Glomerular visceral epithelial cell (primary cell): ENCODE results near the gene SLC16A11.
"Not testable (repeated sequence)": the region's sequence is repeated elsewhere in the genome, so short reads cannot be mapped to it uniquely, and the experiment has no call there.

ENCODE experiments used
- DNase-seq: peaks from one replicate; pipeline ENCODE4 v3.0.0-alpha.2; 2016; ENCODE audit errors: extremely low spot score

The SLC16A11 gene, protein sequence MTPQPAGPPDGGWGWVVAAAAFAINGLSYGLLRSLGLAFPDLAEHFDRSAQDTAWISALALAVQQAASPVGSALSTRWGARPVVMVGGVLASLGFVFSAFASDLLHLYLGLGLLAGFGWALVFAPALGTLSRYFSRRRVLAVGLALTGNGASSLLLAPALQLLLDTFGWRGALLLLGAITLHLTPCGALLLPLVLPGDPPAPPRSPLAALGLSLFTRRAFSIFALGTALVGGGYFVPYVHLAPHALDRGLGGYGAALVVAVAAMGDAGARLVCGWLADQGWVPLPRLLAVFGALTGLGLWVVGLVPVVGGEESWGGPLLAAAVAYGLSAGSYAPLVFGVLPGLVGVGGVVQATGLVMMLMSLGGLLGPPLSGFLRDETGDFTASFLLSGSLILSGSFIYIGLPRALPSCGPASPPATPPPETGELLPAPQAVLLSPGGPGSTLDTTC

DNA sequence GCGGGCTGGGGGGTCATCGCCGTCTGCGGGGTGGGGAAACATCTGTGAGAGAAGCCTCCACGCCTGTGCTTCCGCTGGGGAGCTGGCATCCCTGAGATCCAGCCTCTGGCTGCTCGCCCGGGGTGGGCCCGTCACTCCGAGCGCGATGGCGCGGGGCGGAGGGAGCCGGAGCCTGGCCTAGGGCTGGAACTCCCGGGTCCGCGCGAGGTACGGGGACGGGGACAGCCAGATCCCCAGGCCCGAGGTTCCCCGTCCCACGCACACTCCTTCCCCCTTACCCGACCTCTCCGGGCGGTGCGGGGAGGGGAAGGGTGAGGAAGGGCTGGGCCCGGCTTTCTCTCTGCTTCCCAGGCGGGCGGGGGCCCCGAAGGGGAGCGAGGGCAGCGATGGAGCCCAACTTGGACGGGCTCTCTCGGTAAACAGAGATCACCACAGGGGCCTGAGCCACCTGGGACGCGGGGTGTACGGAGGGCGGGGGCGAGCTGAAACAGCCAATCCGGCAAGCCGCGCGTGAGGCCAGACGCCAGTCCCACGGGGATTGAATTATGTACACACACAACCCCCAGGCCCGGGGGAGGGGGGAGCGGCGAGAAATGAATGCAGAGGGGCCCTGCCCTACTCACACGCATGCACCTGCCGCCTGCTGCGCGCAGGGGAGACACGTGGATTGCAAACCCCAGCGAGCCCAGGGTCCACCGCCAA is at the start of gene SLC16A11:
SLC16A11 (minus strand) TSS at position 596 of the 702 bp plus-strand sequence; CDS start at position 17, 579 bp downstream.
- no peak for DNase-seq

DNA sequence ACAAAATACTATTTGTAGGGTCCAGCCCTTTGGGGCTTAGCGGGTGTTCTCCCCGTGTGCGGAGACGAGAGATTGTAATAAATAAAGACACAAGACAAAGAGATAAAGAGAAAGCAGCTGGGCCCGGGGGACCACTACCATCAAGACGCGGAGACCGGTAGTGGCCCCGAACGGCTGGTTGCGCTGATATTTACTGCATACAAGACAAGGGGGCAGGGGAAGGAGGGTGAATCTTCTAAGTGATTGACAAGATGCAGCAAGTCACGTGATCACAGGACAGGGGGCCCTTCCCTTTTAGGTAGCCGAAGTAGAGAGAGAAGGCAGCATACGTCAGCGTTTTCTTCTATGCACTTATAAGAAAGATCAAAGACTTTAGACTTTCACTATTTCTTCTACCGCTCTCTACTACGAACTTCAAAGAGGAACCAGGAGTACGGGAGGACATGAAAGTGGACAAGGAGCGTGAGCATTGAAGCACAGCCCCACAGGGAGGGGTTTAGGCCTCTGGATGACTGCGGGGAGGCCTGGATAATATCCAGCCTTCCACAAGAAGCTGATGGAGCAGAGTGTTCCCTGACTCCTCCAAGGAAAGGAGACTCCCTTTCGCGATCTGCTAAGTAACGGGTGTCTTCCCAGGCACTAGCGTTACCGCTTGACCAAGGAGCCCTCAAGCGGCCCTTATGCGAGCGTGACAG is 47.6 kb upstream of the SLC16A11 start:
- not testable (repeated sequence) for DNase-seq

DNA sequence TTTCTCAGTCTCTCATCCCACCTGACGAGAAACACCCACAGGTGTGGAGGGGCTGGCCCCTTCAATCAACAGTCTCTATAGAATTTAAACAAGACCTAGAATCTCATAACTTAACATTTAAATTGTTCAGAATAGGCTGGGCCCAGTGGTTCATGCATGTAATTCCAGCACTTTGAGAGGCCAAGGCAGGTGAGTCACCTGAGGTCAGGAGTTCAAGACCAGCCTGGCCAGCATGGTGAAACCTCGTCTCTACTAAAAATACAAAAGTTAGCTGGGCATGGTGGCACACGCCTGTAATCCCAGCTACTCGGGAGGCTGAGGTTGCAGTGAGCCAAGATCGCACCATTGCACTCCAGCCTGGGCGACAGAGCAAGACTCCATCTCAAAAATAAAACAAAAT is 45.7 kb upstream of the SLC16A11 start:
- not testable (repeated sequence) for DNase-seq

DNA sequence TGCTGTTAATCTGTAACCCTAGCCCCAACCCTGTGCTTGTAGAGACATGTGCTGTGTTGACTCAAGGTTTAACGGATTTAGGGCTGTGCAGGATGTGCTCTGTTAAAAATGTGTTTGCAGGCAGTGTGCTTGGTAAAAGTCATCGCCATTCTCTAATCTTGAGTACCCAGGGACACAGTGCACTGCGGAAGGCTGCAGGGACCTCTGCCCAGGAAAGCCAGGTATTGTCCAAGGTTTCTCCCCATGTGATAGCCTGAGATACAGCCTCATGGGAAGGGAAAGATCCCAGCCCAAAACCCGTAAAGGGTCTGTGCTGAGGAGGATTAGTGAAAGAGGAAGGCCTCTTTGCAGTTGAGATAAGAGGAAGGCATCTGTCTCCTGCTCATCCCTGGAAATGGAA is 44.5 kb upstream of the SLC16A11 start:
- DNase-seq = not testable (repeated sequence)

DNA sequence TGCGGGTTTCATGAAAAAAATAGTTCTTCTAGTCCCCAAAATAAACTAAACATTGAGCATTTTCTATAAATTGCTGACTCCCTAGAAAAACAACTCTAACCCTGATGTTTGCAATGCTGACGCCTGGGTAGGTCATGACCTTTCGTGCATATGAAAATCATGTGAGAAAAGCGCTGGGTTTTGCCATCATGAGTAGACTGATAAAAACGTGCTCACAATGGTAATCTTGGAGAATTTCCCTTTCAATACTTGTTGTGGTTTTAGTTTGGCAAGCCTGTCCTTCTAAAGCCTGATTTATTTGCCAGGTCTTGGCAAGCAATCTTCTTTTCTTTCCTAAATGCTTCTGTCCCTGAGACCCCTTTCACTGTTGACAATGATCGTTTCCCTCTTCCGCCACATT is 40.2 kb upstream of the SLC16A11 start:
- DNase-seq = no peak

DNA sequence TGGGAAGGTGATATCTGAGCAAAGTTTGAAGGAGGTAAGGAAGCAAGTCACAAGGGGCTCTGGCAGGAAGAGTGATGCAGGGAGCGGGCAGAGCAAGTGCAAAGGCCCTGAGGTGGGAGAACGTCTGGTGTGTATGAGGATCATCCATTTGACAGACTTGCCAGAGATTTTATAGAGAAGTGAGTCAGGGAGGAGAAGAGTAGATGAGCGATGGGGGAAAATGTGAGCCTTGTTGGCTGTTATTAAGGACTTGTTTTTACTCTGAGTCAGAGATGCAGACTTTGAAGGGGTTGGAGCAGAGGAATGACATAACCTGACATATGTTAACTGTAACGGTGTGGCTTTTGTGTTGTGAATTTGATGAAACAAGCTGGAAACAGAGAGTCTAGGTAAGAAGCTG is 39.7 kb upstream of the SLC16A11 start:
- no peak for DNase-seq

DNA sequence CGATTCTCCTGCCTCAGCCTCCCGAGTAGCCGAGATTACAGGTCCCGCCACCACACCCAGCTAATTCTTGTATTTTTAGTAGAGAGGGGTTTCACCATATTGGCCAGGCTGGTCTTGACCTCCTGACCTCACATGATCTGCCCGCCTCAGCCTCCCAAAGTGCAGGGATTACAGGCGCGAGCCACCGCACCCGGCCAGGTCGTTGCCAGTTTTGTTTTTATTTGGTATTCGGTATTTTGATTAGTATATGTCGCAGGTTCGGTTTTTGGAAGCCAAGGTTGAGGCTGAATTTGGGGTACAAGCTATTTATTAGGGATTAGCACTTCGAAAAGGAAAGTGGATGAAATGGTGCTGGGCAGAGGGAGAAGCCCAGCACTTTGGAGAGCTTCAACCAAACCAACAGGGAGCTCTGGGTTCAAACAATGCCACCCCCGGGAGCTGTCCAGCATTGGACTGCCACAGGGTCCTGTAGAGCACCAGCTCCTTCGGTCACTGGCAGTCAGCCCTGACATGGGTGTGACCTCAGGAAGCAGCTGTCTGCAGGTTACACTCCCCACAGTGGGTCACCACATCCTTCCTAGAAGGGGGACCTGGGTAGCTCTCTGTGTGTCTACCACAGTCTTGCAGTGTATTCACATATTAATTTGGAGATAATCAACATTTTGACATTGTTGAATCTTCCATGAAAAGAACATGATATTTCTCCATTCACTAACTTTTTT is 37.6 kb upstream of the SLC16A11 start:
- no peak for DNase-seq

DNA sequence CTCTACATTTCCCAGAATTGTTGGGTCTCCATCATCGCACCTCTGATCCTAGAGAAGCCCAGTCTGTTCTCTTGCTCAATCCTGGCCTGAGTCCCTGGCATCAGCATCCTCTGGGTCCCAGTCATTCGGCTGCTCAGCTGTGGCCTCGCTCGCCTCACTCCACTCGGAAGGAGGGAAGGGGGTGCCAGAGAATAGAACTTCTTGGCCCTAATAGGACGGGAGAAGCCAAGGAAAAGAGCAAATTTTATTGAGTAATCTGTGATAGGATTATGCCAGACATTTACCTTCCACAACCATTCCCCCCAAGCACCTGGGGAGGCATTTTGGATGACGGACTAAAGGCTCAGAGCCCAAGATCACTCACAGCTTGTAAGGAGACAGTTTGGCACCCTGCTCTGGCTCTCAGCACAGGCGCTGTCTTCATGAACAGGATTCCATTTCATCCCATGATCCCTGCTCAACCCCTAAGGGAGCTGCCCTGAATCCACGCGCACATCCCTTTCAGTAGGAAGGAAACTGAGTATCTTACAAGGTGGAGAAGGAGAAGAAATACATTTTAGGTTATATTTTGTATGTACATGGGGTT is 36.7 kb upstream of the SLC16A11 start:
- no peak for DNase-seq

DNA sequence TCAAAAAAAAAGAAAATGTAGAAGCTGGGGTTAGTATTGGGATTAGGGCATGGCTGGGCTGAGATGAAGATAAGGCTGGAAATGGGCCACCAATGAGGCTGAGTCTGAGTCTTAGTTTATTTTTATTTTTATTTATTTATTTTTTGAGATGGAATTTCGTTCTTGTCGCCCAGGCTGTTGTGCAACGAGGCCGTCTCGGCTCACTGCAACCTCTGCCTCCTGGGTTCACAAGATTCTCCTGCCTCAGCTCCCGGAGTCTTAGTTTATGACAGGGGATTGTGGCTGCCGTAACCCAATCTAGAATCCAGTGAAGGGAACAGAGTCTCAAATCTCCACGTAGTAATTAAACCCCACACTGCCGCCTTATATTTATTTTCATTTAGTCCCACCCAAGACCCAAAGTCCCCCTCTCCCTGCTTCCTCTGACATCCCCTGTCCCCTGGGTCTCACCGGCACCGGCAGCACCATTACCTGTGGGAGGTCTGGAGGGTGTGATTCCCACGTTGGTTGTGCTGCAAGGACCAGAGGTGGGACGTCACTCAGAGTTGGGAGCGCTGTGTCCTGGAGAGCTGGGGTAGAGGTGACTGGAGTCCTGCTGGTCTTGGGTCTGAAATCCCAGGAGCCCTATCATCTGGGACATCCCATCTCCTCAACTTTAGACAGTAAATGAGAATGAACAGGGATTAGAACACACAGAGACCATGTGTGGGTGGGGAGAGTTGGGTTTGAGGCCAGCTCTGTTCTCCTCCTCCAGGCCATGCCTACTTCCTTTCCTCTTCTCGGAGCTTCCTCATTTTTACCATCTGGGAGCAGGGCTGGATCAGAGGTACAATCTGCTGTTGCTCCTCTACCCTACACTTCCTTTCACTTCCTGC is 35.9 kb upstream of the SLC16A11 start, which contains the start of gene CLEC10A:
CLEC10A (minus strand) TSS at position 671 of the 875 bp plus-strand sequence. CDS start 1,439 bp downstream, outside the sequence.
- DNase-seq = no peak

DNA sequence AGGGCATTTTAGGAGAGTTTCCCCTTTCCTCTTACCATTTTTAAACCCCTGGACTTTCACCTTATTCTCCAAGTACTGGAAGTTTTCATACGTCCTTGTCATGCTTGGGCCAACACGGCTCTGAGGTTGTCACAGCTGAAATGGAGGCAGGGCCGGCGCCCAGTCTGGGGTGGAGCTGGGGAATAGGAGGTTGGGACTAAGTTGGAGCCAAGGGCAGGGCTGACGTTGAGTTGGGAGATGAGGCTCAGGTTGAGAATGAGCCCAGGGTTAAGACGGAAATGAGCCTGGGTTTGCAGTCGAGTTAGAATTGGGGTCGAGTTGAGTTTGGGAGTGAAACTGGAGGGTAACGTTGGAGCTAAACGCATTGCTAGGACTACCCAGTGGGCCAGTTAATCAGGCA is 34.8 kb upstream of the SLC16A11 start:
- no peak for DNase-seq

DNA sequence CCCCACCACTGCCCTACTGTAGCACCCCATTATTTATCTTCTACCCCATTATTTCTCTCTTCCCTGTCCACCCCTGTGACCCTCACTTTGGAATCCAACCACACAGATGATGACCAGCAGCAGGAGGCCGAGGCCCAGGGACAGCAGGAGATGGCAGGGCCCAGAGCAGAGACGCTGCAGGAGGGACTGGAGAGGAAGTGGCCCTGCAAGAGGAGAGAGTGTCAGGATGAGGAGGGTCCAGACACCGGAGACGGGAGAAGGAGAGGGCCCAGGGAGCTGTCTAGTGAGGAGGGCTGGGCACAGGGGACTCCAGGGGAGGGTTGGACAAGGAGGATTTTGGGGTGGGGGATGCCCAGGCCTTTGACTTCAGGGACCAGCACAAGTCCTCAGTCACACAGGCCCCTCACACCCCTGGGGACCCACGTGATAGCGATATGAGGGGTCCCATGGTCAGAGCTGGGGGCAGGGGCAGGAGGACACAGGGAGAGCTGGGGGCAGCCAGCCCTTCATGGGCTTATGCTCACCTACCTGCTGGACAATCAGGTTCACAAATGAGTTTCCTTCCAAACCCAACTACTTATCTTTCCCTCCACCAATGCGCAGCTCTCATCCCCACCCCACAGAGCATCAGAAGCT is 34.1 kb upstream of the SLC16A11 start:
- no peak for DNase-seq

DNA sequence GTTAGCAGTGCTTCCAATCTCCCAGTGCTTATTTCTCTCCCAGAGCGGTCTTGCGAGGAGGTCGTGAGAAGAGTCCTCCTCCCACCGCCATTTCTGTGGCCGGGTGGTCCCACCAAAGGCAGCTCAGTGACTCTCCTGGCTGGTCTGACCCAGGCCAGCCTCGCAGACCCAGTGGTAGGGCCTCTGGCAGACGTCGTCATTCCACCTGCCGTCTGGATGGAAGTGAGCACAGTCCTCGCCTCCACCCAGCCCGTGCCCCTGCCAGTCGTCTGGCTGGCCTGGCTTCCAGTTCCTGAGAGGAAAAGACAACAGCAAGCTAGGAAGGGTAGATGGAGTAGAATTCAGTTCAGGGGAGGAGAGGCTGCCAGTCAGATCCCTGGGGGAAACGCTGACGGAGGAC is 31.0 kb upstream of the SLC16A11 start:
- no peak for DNase-seq

DNA sequence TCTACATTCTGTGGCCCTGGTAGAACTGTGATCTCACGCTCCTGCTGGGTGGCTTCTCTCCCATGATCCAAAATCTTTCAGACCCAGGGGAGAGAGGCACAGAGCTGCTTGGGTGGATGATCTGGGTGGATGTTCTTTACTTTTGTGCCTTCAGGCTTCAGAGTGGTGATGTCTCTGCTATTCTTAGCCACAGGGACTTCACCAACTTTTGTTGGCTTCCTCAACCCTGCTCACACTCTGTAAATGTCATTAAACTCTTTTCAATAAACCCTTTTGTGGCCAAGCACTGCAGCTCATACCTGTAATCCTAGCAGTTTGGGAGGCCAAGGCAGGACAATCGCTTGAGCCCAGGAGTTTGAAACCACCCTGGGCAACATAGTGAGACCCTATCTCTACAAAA is 28.5 kb upstream of the SLC16A11 start:
- no peak for DNase-seq

DNA sequence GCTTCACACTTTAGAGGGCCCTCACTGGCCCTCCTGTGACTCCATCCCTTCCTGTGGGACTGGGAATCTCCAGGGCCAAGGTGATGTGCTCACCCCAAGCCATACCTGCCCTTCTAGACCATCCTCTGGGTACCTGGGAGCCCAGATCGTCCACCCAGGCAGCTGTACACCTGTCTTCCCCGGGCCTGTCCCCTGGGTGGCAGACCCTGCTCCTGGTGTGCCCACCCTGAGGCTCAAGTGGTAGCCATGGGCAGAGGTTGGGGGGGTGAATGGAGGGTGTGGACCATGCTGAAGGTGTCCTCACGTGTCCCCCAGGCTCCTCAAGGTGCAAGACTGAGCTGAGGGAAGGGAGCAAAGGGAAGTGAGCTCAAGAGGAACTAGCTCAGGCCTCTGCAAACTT is 26.8 kb upstream of the SLC16A11 start:
- no peak for DNase-seq

DNA sequence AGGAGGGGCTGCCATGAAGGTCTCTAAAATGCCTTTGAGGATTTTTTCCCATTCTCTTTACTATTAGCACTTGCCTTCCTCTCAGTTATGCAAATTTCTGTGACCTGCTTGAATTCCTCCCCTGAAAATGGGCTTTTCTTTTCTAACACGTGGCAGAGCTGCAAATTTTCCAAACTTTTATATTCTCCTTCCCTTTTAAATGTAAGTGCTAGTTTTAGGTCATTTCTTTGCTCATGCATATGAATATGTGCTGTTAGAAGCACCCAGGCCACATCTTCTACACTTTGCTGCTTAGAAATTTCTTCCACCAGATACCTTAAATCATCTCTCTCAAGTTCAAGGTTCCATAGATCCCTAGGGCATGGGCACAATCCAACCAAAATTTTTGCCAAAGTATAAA is 24.4 kb upstream of the SLC16A11 start:
- no peak for DNase-seq

DNA sequence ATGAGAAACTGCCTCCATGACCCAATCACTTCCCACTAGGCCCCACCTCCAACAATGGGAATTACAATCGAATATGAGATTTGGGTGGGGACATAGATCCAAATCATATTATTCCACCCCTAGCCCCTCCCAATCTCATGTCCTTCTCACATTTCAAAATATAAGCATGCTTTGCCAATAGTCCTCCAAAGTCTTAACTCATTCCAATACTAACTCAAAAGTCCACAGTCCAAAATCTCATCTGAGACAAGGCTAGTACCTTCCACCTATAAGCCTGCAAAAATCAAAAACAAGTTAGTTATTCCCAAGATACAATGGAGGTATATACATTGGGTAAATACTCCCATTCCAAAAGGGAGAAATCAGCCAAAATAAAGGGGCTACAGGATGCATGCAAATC is 23.3 kb upstream of the SLC16A11 start:
- no peak for DNase-seq

DNA sequence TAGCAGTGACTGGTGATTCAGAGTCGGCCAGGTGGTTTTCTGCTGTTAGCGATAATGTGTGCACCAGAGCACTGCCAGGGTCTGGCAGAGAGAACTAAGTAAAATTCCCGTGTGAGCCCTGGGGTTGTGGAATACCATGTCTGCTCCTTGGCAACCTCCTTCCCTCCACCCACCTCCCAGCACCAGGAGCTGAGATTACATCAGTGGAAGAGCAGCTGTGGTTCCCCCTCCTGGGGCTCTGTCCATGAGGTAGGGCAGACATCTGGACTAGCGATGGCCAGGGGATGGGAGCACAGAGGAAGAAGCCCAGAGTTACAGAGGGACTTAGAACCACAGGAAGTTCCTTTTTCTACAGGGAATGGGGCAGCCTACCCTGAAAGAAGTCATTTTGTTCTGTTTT is 20.4 kb upstream of the SLC16A11 start:
- DNase-seq = peak; percentile 80

DNA sequence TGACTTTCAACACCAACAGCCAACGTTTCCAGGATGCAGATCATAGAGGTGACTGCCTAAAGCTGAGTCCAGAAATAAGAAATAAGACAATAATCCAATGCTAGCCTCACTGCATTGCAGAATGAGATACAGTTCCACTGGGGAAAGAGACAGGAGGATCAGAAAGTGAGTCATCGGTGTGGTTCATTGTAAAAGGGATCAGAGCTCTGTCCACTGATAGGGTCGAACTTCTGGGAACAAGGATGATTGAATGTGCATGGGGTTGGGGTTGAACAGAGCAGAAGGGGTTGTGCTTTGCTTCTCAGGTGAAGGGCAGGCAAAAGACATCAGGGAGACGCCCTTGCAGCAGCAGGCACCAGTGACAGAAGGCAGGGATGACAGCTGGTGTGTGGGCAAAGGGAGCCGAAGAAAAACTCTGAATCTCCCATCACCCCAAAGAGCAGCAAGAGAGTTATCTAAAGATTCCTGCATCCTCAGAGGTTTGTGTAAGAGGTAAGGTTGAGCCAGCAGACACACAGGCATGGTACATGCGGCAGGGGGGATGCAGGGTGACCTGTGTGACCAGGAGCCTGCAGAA is 19.7 kb upstream of the SLC16A11 start:
- DNase-seq = no peak

DNA sequence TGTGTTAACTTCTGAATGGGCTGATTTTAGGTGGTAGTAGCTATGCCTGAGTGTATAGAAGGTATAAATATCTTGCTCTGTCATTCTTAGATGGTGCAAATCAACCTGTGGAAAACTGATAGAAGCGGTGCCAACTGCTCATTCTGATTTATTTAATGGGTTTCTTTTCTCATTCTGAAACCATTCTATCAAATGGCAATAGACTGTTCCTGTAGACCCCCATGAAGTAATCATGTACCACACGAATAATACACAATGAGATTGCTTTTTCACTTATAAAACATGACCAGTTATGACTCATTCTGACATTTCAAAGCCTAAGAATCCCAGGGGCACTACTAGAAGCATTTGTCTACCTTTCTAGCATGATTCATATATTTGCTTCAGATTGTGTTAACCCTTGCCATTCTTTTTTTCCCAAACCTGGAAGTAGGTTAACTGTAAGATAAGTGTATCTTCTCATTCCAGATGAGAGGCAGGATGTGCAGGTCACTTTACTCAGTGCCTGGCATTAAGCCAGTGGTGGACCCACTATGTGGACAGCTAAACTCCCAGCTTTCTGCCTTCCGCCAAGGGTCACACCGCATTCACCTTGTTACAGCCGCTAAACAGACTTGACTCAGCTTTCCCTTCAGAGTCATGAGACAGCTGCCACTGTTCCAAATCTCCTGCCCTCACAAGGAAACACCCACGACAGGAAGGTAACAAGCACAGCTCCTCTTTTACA is 16.4 kb upstream of the SLC16A11 start:
- peak; percentile 93 for DNase-seq
